Measurements from ENCODE around the gene PRKAR1B.
"Not testable (repeated sequence)": the region's sequence is repeated elsewhere in the genome, so short reads cannot be mapped to it uniquely, and the experiment has no call there.

The PRKAR1B gene

DNA sequence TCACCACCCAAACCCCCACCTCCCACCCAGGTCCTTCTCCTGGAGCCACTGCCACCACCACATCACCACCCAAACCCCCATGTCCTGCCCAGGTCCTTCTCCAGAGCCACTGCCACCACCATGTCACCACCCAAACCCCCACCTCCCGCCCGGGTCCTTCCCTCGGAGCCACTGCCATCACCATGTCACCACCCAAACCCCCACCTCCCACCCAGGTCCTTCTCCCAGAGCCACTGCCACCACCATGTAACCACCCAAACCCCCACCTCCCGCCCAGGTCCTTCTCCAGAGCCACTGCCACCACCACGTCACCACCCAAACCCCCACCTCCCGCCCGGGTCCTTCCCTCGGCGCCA, 175.5 kb downstream of the PRKAR1B start:
- not testable (repeated sequence) for DNase-seq

DNA sequence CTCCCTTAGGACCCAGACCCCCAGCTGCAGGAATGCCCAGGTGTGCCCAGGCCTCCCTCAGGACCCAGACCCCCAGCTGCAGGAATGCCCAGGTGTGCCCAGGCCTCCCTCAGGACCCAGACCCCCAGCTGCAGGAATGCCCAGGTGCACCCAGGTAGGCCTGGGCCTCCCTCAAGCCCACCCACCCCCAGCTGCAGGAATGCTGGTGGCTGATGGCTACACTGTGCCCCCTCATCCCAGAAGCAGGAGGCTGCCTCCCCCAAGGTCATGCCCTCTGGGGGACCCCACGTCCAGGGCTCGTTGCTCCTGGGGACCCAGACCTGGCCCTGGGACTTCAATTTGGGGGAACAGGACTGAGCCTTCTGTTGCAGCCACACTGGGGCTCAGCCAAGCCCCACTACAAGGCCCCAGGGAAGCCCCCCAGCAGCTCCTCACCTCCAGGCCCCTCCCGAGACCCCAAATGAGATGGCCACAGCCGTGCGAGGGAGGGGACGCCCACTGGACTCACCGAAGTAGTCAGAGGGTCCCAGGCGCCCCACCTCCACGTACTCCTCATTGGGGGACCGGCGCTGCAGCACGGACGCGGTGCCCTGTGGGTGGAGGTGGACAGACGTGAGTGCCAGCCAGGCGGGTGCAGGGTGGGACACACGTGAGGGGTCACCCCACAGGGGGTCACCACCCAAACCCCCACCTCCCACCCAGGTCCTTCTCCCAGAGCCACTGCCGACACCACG, 176.0 kb downstream of the PRKAR1B start:
- DNase-seq = no peak

DNA sequence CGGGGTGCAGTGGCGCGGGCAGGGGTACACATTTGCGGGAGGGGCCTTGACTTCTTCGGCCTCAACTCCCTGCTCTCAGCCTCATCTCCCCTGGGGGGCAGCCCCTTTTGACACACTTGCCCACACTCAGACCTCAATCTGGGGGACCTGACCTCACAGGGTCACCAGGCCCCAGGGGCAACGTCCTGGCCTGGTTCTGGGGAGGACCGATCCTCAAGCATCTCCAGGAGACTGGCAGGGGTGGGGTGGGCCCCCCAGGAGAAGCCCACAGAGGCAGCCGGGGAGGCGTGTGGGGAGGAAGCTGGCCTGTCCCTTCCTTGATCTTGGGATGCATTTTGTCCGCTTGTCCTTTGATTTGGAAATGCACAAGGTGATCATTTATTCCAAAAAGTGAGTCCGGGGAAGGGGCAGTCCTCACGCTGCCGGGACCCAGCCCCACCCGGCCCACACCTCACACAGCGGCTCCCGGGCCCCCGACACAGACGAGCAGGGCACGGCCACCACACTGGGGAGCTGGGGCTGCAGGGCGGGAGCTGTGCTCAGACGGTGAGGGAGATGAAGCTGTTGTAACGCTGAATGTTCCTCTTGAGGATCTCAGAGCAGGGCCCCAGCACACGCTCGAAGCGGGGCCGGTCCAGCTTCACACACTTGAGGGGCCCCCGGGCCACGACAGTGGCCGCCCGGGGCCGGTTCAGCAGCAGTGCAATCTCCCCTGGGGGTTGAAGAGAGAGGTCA, 177.0 kb downstream of the PRKAR1B start:
- DNase-seq = no peak

DNA sequence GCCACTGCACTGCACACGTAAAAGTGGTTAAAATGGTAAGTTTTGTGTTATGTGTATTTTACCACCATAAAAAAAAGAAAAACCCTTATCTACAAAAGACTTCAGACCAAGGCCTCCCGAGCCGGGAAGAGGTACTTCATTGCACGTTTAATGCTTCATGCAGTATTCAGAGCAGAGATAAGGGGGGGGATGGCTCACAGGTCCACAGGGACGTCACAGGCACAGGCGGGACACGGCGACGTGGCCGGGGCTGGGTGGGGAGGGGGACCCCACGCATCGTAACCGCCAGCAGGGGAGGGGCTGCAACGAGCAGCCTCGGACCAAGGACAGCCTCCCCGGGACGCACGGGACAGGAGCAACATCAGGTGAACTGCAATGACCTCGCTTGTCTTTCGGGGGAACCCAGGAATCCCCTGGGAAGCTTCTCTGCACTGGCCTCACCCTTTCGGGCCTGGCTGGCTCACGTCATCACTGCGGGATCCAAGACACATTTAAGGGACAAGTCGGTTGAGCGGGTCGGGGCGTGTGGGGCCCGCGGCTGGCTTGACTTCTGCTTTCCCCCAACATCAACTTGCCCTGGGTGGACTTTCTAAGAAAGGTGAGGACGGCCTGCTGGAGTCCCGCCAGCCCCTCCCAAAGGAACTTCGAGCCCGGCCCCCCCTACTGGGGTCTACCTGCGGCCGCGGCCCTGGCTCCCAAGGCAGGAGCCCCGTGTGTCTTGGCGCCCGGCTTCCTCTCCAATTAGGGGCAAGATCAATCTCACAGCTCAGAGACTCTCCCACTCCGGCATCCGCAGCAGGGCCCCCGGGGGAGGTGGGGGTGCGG, 177.8 kb downstream of the PRKAR1B start:
- no peak for DNase-seq

DNA sequence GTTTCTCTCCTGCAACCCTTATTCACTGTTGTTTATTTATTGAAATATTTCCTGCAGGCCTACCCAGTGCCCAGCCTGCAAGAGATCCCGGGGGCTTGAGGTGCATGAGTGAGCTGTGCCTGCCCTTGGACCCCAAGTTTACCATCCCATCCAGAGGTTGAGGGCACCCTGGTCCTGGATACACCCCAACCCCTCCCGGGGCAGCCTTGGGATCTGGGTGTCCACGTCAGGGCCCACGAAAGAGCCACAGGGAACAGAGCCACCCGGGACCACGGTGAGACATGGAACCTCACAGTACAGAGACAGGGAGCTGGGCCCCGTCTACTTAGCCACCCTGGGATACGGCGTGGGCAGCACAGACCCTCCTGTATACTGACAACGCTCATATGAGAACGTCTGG, 178.7 kb downstream of the PRKAR1B start:
- DNase-seq = no peak

DNA sequence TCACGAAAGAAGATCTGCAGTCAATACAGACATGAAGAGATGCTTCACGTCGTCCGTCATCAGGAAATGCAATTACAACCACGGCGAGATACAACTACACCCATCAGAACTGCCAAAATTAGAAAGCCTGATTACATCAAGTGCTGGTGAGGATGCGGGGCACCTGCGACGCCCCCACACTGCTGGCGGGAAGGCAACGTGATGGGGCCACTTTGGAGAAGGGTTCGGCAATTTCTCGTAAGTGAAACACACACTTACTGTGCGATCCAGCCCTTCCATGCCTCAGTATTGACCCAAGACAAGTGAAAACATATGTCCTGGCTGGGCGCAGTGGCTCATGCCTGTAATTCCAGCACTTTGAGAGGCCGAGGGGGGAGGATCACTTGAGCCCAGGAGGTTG, 181.6 kb downstream of the PRKAR1B start:
- DNase-seq = no peak

DNA sequence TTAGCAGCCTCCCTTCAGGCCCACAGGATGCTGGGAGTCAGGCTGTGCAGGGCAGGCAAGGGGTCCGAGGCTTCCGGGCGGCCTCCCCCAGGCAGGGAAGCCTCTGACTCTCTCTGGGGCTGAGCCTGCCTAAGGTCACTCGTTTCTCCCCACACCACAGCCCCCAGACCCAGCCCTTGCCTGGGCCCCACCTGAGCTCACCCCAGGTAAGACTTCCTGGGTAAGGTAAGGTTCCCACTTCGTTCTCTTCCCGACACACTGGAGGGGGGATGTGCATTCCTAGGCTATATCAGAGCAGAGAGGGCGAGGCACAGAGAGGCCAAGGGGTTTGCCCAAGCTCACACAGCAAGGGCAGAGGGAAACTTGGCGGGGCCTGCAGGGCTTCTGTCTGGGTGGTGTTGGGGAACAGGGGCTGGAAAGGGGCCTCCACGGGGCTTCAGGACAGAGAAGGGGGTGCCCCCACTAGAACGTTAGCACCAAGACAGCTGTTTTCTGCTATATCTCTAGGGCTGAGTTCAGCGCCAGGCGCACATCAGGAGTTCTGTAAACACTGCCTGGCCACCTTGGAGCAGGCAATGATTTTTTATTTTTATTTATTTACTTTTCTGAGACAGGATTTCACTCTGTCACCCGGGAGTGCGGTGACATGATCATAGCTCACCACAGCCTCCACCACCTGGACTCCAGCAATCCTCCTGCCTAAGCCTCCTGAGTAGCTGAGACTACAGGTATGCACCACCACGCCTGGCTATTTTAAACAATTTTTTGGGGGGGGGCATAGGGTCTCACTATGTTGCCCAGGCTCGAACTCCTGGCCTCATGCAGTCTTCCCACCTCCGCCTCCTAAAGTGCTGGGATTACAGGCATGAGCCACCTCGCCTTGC, 182.5 kb downstream of the PRKAR1B start:
- no peak for DNase-seq

DNA sequence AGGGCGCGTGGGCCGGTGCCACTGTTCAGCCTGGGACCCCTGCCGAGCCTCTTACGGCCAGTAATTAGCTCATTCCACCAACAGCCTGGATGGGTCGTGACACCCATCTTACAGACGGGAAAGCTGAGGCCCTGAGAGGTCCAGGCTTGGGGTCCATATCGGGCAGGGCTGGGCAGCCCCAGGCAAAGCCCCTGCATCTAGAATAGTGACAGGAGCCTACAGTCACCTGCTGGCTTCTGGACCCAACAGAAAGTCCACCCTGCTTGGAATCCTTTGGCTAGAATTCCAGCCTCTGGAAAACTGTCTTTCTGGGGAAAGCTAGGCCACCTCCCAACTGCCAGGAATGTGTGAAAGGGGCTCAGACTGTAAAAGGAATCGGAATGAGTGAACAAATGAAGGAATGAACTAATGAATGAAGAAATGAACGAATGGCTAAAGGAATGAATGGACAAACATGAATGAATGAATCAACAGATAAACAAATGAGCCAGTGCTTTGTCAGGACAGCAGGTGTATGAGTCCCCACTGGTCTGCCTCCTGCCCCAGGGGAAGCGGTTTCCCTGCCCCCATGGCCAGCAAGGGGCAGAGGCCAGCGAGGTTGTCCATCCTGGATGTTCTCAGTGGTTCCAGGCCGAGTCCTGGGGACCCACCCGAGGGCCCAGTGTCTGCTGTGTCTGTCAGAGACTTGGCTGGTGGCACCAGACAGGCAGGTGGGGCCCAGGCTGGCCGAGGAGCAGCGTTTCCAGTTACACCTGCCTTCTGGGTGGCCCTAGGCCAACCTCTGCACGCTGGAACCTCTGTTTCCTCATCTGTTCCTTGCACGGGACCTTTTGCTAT, 183.4 kb downstream of the PRKAR1B start:
- DNase-seq = no peak

DNA sequence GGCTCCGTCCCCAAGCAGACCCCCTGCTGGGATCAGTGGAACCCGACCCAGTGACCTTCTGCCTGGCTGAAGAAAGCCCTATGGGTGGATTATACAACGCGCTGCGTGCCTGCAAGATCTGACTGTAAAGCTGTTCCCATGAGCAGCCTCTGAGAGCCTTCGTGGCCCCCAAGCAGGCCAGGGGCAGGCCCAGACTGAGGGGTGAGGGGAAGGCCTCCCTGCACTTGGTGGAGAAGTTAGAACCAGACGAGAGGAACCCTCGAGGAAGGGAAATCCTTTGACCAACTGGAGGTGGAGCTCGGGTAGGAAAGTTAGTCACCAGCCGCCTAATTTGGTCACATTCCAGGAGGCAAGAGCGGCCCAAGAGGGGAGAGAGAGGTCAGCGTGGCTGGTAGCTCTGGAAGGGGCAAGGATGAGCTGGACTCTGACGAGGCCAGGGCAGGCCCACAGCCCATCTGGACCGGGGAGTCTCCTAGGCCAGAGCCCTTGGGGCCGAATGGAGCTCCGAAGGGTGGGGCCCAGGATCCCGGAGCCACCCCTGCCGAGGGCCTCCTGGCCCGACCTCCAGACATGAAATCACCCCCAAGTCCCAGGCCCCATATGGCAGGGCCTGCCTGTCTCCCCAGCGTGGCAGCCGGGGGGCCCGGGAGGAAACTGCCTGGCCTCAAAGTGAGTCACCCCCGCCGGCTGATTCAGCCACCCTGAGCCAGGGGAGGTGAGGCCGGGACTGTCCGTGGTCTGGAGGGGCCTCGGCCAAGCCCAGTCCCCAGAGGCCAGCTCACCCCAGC, 184.2 kb downstream of the PRKAR1B start:
- no peak for DNase-seq

DNA sequence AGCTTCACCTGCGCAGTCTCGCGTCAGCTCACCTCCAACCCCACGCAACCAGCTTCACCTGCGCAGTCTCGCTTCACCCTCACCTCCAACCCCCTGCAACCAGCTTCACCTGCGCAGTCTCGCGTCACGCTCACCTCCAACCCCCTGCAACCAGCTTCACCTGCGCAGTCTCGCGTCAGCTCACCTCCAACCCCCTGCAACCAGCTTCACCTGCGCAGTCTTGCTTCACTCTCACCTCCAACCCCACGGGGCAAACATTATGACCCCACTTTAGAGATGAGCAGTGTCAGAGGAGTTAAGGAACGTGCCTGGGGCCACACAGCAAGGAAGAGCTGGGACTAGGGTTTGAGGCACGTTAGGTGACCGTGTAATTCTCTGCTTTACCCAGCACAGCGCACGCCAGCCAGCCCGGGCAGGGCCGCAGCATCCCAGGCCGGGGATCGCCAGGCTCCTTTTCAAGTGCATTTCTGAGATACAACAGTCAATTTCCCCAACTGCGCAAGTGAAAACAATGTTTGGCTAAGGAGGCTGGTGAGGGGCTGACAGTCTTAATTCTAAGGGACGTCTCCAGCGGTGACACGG, 184.9 kb downstream of the PRKAR1B start:
- DNase-seq = no peak

DNA sequence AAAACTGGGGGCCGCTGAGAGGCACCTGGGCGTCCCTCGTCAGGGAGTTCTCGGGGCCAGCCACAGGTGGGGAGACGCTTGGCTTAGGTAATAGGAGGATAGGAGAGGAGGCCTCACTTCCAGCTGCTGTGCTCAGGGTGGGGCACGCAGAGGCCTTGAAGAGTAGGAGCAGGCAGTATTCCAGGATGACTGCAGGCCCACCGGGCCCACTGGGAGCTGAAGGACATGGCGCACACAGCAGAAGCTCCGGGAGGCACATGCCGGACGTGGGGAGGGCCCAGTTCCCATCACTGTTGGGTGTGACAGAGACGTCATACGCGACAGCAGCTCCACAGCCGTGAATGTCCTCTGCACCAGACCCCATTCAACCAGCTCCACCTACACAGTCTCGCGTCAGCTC, 185.4 kb downstream of the PRKAR1B start:
- DNase-seq = no peak

DNA sequence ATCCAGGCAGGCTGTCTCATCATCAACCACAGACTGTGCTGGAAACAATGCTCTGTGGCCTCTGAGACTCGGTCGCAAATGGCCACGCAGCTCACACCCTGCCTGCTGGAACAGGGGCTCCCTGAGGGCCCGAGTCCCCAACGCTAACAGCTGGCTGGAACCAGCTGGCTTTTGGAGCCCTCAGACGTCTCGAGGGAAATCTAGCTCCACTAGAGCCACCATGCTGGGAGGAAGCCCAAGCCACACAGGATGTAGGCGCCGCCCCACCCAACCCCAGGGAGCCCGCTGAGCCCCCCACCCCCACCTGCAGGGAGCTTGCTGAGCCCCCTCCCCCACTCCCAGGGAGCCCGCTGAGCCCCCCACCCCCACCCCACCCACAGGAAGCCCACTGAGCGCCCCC, 186.1 kb downstream of the PRKAR1B start:
- no peak for DNase-seq

DNA sequence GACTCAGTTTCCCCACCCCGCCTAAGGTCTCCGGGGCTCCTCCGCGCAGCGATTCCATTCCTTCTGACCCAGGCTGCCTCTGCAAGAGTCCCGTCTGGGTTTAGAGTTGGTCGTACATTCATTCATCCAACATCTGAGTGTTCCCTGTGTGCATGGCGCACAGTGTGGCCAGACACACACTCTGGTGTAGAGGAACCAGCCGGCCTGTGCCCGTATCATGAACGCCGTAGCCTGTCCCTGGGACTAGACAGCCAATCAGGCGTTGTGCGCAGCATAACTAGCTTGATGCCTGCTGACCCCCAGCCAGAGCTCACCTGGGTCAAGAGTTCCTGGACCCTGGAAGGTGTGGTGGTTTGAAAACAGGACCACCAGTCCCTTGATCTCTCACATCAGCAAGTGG, 186.5 kb downstream of the PRKAR1B start:
- DNase-seq = no peak

DNA sequence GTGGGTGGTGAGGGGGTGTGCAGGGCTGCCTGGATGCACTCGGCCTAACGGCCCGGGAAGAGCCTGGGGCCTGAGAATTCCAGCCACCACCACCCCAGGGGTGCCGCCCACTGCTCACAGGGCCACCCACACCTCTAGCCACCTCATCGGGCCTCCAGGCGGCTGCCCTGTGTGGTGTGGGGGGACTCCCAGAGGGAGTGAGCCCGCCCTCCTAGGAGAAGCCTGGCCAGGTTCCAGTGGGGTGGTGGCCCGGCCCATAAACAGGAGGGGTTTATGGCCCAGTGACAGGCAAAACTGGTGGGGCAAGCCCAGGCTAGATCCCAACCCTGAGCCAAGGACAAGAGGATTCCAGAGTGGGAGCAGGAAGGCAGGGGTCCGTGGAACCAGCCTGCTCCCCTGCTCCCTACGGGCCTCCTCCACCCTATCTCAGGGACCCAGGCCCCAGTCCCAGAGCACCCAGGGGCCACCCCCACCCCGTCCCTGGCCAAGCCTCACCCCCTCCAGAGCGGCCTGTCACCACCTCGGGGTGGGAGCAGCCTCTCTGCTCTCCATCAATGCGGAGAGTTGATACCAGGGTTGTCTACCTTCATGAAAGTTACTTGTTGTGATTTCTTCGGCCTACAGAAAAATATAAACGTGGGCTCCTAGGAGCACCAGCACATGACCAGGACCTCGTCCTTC, 187.2 kb downstream of the PRKAR1B start:
- no peak for DNase-seq

DNA sequence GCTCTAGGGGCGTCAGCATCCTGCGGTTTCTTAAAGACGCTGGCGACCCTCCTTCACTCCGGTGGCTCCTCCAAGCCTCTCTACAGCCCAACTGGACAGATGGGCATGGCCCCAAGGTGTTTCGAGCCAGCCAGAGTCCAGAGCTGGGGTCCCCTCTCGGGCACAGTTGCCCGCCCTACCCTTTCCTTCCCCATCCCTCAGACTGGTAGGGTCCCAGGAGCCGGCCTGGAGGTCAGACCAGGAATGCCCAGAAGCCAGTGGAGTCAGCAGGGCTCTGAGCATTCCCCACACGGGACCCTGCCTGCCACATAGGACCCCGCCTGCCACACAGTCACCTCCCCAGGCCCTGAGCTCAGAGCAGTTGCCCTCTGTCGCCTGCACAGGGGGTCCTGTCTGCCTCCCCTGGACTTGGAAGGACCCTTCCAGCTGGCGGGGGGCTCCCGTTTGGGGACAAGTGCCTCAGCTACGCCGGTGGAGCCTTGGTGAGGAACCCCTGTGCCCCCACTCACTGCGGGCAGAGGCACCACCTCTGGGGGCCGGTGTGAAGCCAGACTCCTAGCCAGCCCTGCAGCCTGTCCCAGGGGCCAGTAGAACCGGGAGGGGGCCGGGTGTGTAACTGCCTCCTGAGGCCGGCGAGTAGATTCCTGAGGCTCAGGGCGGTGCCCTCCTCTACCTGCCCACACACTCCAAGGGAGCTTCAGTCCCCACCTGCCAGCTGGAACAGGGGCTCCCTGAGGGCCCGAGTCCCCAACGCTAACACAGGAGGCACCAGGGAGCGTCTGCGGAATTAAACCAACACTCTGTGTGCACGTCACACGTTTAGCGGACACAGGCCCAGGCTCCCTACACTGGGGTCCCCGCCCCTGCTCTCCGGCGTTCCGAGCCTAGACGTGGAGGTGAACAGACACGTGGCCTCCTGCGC, 188.1 kb downstream of the PRKAR1B start:
- DNase-seq = no peak

DNA sequence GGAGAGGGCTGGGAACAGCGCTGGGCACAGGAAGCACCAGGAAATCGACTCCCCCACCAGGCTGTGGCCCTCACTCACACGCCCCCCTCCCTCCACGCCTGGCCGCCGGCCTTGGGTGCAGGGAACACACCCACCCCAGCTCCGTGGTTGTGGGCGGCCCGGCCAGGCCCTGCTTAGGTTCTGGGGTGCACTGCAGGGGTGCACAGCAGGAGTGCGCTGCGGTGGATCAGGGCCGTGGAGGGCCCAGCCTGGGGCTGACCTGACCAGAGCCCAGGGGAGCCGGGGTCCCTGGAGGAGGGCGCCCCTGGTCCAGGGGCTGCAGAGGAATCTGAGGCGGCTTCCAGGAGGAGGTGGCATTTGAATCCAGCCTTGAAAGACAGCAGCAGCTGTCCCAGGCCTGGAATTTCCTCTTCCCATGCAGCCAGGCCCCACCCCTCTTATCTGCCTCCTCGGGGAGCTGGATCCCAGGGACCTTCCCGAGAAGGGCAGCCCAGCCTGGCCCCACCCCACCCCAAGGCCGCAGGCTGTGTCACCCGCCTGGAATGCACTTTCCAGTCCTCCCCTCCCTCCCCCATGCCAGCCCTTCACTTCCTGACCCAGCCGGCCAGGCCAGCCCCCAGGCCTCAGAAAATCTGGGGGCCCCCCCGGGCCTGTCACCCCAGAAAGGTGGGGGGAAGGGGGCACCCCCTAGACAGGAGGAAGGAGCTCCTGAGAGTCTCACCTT, 189.0 kb downstream of the PRKAR1B start:
- no peak for DNase-seq

DNA sequence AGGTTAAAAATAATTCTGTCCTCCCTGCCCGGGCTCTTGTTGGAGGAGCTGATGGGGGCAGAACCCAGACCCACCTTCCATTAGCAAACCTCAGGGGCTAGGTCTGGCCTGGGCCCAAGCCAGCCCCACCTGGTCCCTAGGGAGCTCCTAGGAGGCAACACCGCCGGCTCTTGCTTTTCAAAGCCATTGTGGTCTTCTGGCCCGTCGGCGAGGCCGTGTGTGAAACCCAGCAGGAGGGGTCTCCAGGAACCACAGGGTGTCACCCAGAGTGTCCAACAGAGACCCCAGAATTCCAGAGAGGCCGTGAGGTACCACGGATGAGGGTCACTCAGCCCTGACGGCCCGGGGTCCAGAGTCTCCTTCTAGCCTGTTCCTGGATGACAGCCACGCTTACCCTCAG, 190.8 kb downstream of the PRKAR1B start:
- no peak for DNase-seq

DNA sequence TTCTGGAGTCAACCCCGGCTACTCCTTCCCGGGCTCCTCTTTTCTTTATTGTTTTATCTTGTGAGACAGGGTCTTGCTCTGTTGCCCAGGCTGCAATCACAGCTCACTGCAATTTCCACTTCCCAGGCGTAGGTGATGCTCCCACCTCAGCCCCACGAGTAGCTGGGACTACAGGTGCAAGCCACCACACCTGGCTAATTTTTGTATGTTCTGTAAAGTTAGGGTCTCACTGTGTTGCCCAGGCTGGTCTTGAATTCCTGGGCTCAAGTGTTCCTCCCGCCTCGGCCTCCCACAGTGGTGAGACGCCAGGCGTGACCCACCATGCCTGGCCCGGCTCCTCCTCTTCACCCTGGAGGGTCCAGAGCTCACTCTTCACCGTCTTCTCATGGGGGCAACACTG, 192.1 kb downstream of the PRKAR1B start:
- no peak for DNase-seq

All from CD4-positive, alpha-beta T cell treated with Interleukin-4 for 4 hours (primary cell).